Forelimb muscle (tissue), 1 donor: ENCODE measurements around the gene ADAMTS9. TPM values are rescaled to one million over a fixed set of nuclear protein-coding genes. Genes with fewer than 3 reads are reported as not detected.
A peak's percentile ranks its signal among the peaks of the same experiment; 100 is the strongest.

ENCODE experiments used
- DNase-seq: peaks from one replicate; pipeline ENCODE4 v3.0.0-alpha.2; 2013; ENCODE audit warnings: low read depth
- polyA plus RNA-seq: library from polyadenylated mRNA; unstranded; fragments of 120-200 nt; gene quantifications from one replicate; pipeline ENCODE4 v1.2.1, GENCODE V29; 2013; ENCODE audit not compliant: insufficient read length

ADAMTS9 gene
- polyA plus RNA-seq: 66.5 TPM

GRCh38 chr3:64687781-64688604 lies at the start of gene ADAMTS9:
ADAMTS9 (minus strand) TSS chr3:64688000; CDS start chr3:64687657, 343 bp downstream.
- peak; percentile 83 for DNase-seq

DNA sequence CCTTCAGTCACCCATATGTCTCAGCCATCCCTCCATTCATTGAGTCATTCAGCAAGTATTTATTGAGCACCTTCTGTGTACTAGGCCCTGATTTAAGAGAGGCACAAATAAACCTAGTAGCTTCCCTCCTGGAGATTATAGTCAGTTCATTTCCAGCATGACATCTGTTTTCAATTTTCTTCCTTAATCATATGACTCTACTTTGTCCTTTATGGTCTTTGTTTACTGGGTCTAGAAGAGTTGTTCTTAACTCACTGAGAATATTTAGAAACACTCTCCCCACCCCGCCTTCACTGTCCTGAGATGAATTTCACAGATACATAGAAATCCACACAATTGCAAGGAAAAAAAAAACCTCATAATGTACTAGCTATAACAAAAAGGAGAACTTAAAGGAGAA lies 44.8 kb upstream of the ADAMTS9 start:
- DNase-seq: no peak

DNA sequence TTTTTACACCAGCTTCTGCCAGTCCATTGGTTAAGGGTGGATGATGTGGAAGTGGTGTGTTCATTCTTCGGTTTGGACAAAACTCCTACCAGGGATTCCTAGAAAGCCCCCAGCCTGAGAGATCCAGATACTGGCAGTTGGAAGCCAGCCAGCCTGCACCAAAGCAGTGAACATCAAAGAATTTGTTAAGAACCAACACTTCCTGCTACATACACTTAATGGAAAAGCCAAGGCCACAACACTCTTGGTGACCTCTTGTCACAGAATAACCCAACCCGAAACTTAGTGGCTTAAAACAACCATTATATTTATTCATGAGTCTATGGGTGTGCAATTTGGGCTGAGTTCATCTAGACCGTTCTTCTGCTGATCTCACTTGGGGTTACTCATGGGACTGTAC lies 42.9 kb upstream of the ADAMTS9 start:
- no peak for DNase-seq

- no peak for DNase-seq
These were observed 41.2 kb upstream of the ADAMTS9 start for GRCh38 chr3:64728994-64729393.

GRCh38 chr3:64728428-64728827 lies 40.6 kb upstream of the ADAMTS9 start:
- no peak for DNase-seq

GRCh38 chr3:64726414-64727090 lies 38.8 kb upstream of the ADAMTS9 start:
- no peak for DNase-seq

DNA sequence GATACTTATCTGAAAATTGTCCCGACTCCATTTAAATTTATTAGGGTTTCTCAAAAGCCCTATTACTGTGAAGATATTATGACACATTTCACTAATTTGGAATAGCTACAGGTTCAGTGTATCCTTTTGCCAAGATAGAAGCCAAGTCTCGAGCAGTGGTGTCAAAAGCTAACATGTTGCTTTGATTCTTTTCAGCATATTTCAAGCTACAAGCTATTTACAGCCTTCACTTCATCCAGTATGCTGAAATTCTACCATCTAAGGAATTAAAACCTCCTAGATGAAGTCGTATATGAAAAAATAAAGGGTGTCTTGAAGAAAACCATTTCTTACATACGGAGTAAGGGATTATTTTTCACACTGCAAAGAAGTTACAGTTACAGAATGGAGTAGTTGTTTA lies 31.2 kb upstream of the ADAMTS9 start:
- DNase-seq: no peak

- DNase-seq: no peak
These were observed 30.2 kb upstream of the ADAMTS9 start for GRCh38 chr3:64717872-64718613.

GRCh38 chr3:64717411-64717810 lies 29.6 kb upstream of the ADAMTS9 start:
- no peak for DNase-seq

- DNase-seq: no peak
These were observed 28.4 kb upstream of the ADAMTS9 start for GRCh38 chr3:64716110-64716710.

DNA sequence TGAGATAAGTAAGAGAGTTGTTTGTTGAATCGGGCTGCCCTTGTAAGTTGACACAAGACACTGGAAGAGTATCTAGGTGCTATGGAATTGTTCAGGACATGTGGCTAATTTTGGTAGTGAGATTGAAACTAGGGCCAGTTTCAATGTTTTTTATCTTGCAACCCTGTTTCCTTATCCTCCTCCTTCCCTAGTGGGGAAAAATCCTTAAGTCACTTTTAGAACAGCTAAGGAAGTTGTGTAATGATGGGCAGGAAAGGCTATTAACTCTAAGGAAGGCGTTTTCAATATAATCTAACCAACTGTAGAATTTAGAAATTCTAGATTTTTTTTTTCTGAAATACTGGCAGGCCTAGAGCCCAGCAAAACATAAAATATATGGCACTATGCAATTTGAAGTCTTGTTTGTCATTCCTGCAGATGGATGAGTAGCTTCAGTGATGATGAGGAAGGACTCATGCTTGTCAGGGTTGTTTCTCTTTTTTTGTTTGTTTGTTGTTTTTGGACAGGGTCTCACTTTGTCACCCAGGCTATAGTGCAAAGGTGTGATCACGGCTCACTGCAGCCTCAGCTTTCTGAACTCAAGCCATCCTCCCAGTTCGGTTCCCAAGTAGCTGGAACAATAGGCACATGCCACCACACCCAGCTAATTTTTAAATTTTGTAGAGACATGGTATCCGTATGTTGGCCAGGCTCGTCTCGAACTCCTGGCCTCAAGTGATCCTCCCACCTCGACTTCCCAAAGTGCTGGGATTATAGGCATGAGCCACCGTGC lies 27.6 kb upstream of the ADAMTS9 start:
- no peak for DNase-seq

- no peak for DNase-seq
These were observed 20.7 kb upstream of the ADAMTS9 start for GRCh38 chr3:64708456-64708855.

GRCh38 chr3:64705946-64706345 lies 18.1 kb upstream of the ADAMTS9 start:
- DNase-seq: no peak

- DNase-seq: no peak
These were observed 9.1 kb upstream of the ADAMTS9 start for GRCh38 chr3:64696896-64697295.

DNA sequence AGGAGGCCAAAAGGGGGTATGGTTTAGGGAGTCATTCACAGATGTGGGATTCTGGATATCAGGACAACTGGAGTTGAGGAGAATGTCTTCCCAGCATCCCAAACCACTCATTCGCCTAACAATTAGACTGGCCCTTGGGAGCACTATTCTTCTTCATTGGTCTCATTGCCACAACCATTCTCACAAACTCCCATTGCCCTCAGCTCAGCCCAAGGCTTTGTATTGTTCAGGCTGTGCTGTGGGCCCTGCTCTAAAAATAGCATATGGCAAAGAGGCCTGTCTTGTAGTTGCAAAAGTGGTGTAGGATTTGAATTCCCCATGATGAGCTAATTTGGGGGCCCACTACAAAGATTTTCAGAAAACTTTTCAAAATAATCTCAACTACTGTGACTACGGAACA lies 6.3 kb upstream of the ADAMTS9 start:
- no peak for DNase-seq

DNA sequence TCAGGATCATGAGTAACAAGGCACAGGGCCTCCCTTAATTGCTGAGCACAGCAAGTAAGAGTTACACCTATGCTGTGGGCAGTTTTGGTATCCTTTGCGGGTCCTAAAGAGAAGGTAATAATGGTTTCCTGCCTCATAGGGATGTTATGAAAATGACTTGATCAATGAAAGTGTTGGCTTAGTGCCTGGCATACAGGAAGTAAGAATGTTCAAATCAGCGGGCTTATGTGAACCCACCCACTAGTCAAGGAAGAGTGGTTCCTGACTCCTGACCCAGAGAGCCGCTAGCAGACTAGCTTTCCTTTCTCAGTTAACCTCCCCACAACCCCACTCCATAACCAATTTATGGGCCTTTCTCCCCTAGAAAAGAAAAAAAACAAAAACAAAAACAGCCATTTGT lies 5.2 kb upstream of the ADAMTS9 start:
- no peak for DNase-seq

DNA sequence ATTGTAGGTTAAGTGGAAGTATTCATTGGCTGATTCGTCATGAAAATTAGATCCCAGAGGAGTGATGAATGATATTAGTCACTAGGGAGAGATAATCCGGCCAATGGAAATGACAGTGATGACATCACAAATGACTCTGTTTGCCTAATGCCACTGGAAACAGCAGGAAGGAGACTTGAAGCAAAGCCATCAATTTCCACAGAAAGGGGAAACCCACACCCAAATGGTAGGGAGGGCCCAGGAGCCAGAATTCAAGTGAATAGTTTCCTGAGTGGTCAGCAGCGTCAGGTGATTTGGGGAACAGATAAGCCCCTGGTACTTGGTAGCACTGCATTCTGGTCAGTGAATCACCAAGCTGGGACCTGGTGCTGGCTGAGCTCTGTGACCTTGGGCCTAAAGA lies 3.3 kb upstream of the ADAMTS9 start:
- no peak for DNase-seq

GRCh38 chr3:64687086-64687780 lies 567 bp downstream of the ADAMTS9 start:
- no peak for DNase-seq

GRCh38 chr3:64686446-64686908 lies 1.3 kb downstream of the ADAMTS9 start:
- no peak for DNase-seq

- DNase-seq: peak; percentile 90
These were observed 1.9 kb downstream of the ADAMTS9 start for GRCh38 chr3:64685800-64686445.
